Astrocyte of the spinal cord (primary cell): Measurements from ENCODE around the gene DENND1A.

Experiments used
- DNase-seq: peaks from one replicate; pipeline ENCODE4 v3.0.0; 2011; ENCODE audit warnings: low read depth, low spot score
- H3K4me3 ChIP-seq: 2 replicates; pipeline ENCODE4 v1.5.1; 2011; ENCODE audit warnings: low read depth, mild to moderate bottlenecking, low read length, moderate library complexity
- CTCF ChIP-seq: IDR thresholded peaks from 2 replicates; pipeline ENCODE4 v1.5.1; 2012; ENCODE audit warnings: low read depth, mild to moderate bottlenecking, low read length, inconsistent platforms
- in situ Hi-C: cut with HindIII; loops from 2 replicates; pipeline ENCODE4 v1.10.0; 2017; ENCODE audit warnings: low sequenced_read_pairs

The DENND1A gene

DNA sequence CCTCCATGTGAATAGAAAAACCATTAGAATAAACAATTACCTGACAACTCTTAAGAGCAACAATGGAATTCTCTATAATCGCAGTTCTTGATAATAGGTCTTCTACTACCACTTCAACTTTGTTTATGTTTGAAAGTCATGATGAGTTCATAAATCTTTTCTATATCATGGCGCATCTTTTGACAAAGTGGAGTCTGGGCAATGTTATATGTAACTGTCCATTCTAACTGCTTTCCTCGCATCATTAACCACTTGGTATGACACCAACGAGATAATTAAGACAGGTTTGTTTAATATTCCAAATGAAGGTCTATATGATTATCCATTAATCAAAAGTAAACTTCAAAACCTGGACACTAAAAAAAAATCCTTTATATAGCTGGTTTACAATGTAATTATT, 272.0 kb downstream of the DENND1A start:
- no peak for DNase-seq
- in situ Hi-C loops, result no loop called here
- TF ChIP-seq CTCF, result no peak
- no peak overlapping the region for H3K4me3 ChIP-seq

GRCh38 chr9:123657099-123657498, 272.8 kb downstream of the DENND1A start:
- TF ChIP-seq CTCF, result no peak
- H3K4me3 ChIP-seq, result no peak overlapping the region
- no peak for DNase-seq
- in situ Hi-C loops, result no loop called here

DNA sequence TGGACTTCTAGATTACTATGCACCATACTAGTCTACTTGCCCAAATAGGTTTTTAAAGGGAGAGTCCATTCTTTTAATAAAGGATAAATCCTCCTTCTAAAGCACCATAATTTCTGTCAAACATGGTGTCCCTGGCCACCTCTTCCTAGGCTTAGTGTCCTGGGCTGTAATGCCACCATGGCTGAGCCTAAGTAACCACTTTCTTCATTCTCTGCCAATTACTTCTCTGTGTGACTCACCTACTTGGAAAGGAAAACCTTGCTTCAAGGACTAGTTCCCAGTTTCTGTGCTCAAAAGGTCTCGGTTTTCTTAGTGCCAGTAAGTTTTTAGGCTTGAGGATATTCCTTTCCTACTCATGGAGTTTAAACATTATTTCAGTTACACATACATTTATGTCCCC, 273.4 kb downstream of the DENND1A start:
- DNase-seq, result peak; percentile 51
- in situ Hi-C loops, result no loop called here
- H3K4me3 ChIP-seq, result no peak overlapping the region
- TF ChIP-seq CTCF, result no peak

- TF ChIP-seq CTCF, result no peak
- in situ Hi-C loops, result no loop called here
- no peak for DNase-seq
- no peak overlapping the region for H3K4me3 ChIP-seq
Observed at GRCh38 chr9:123655681-123656423, 274.1 kb downstream of the DENND1A start.

DNA sequence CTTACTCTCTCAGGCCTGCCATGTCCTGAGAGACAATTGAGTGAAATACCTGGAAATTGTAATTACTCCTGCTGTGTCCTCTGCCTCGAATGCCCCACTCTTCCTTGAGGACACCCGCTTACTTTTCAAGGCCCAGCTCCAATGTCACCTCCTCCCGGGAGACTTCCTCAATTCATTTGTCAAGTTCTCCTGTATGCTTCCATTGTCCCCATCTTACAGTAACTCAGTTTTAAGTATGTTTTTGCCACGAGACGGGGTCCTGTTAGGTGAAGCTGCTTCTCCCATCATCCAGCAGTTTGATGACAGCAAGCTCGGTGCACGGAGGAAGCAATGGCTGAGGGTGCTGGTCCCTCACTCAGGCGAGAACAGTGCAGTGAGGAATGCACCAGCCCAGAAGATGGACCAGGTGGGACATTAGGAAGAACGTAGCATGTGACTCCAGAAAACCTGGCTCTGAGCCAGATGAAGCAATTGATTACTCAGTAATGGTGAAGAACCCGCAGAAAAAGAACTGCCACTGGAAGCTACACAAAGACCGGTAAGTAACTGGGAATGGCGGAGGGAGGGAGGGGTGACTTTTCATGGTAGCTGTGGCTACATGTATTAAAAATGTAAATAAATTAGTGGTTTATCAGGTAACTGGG, 274.8 kb downstream of the DENND1A start:
- no peak overlapping the region for H3K4me3 ChIP-seq
- no peak for DNase-seq
- in situ Hi-C loops, result no loop called here
- no peak for TF ChIP-seq CTCF

GRCh38 chr9:123654218-123654993, 275.5 kb downstream of the DENND1A start:
- no peak for TF ChIP-seq CTCF
- H3K4me3 ChIP-seq, result no peak overlapping the region
- DNase-seq, result no peak
- in situ Hi-C loops, result no loop called here
